ENCODE data around the gene DNAH14.

DNA sequence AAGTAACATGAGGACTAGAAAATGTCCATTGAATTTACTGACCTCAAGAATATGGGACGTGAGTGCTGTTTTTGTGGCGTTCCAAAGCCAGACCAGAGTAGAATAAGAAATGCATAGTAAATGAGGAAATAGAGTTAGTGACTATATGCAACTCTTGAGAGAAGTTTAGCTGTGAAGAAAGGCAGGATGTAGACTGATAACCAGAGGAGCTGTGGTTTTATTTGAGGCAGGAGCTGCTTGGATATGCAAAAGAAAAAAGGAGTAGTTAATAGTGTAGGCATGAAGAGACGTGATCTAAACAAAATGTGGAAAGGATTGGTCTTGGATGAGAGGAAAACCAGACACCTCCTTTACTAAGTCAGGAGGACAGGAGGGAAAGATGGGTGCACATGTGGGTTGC, 28.2 kb downstream of the DNAH14 start:
- TF ChIP-seq, protein P1, sequence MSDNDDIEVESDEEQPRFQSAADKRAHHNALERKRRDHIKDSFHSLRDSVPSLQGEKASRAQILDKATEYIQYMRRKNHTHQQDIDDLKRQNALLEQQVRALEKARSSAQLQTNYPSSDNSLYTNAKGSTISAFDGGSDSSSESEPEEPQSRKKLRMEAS (IDR thresholded peaks at IDR 0.05; ENCODE audit: insufficient read depth, insufficient read length), result no peak
- TF ChIP-seq EZH2 (IDR thresholded peaks at IDR 0.05; ENCODE audit: borderline replicate concordance, low read depth, low read length, severe bottlenecking) (no peak), POLR2A (IDR thresholded peaks at IDR 0.05; ENCODE audit: low read depth, low read length) (no peak), POLR2AphosphoS5 (IDR thresholded peaks at IDR 0.05; ENCODE audit: insufficient read depth, low read depth, low read length) (no peak), GATA2 (IDR thresholded peaks at IDR 0.05; ENCODE audit: insufficient read depth, insufficient read length, low read depth, low read length) (no peak), JUN (IDR thresholded peaks at IDR 0.05; ENCODE audit: borderline replicate concordance, insufficient read depth, insufficient read length, low read depth) (no peak), MYC (IDR thresholded peaks at IDR 0.05; ENCODE audit: low read depth, low read length) (no peak)
- TF ChIP-seq, protein P2, sequence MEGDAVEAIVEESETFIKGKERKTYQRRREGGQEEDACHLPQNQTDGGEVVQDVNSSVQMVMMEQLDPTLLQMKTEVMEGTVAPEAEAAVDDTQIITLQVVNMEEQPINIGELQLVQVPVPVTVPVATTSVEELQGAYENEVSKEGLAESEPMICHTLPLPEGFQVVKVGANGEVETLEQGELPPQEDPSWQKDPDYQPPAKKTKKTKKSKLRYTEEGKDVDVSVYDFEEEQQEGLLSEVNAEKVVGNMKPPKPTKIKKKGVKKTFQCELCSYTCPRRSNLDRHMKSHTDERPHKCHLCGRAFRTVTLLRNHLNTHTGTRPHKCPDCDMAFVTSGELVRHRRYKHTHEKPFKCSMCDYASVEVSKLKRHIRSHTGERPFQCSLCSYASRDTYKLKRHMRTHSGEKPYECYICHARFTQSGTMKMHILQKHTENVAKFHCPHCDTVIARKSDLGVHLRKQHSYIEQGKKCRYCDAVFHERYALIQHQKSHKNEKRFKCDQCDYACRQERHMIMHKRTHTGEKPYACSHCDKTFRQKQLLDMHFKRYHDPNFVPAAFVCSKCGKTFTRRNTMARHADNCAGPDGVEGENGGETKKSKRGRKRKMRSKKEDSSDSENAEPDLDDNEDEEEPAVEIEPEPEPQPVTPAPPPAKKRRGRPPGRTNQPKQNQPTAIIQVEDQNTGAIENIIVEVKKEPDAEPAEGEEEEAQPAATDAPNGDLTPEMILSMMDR (IDR thresholded peaks at IDR 0.05; ENCODE audit: extremely low read depth in 1 of 2, insufficient read depth in 1 of 2, low read depth in 1 of 2, low read length in 2 of 2), result no peak

Data from endothelial cell of umbilical vein (primary cell).